KMS-11 (cell line): ENCODE measurements around the gene CD55.

Experiments used
- H2AFZ ChIP-seq: fragments of 200-600 bp; sonication (generic); 2 replicates; pipeline ENCODE4 v1.6.1; 2016; ENCODE audit warnings: antibody characterized with exemption, mixed run types, low read depth
- H3K27ac ChIP-seq: fragments of 200-600 bp; sonication (generic); 2 replicates; pipeline ENCODE4 v1.6.1; 2016; ENCODE audit warnings: mild to moderate bottlenecking, mixed run types
- H3K27me3 ChIP-seq: fragments of 200-600 bp; sonication (generic); 2 replicates; pipeline ENCODE4 v1.6.1; 2017; ENCODE audit warnings: mild to moderate bottlenecking, low read depth, mixed run types, moderate library complexity; ENCODE audit not compliant: insufficient read depth
- H3K36me3 ChIP-seq: fragments of 200-600 bp; sonication (generic); 2 replicates; pipeline ENCODE4 v1.6.1; 2017; ENCODE audit warnings: mild to moderate bottlenecking, mixed run types; ENCODE audit not compliant: insufficient read depth
- H3K4me1 ChIP-seq: fragments of 200-600 bp; sonication (generic); 2 replicates; pipeline ENCODE4 v1.6.1; 2016; ENCODE audit warnings: mild to moderate bottlenecking, low read depth, mixed run types; ENCODE audit not compliant: poor library complexity, severe bottlenecking
- H3K4me2 ChIP-seq: fragments of 200-600 bp; sonication (generic); 2 replicates; pipeline ENCODE4 v1.7.0; 2016; ENCODE audit warnings: mild to moderate bottlenecking, mixed run types
- H3K4me3 ChIP-seq: fragments of 200-600 bp; sonication (generic); IDR thresholded peaks from 2 replicates; pipeline ENCODE4 v1.6.1; 2017; ENCODE audit warnings: low read depth, low read length, mixed read lengths; ENCODE audit not compliant: insufficient read depth
- H3K79me2 ChIP-seq: fragments of 200-600 bp; sonication (generic); 2 replicates; pipeline ENCODE4 v1.6.1; 2016; ENCODE audit warnings: low read depth, mixed run types; ENCODE audit not compliant: insufficient read depth
- H3K9ac ChIP-seq: fragments of 200-600 bp; sonication (generic); 2 replicates; pipeline ENCODE4 v1.6.1; 2016; ENCODE audit warnings: mild to moderate bottlenecking, mixed run types
- H4K20me1 ChIP-seq: fragments of 200-600 bp; sonication (generic); 2 replicates; pipeline ENCODE4 v1.6.1; 2016; ENCODE audit warnings: mild to moderate bottlenecking, mixed run types; ENCODE audit not compliant: insufficient read depth
- TF ChIP-seq, protein P1 (sequence below): fragments of 200-600 bp; sonication (generic); conservative IDR thresholded peaks from 2 replicates; pipeline ENCODE4 v1.6.1; 2017; ENCODE audit warnings: low read depth, mild to moderate bottlenecking, antibody characterized with exemption, low read length, moderate library complexity, mixed read lengths

Gene CD55

GRCh38 chr1:207315435-207315834, 6.0 kb upstream of the CD55 start:
- Histone ChIP-seq H3K9ac (no peak overlapping the region), H3K36me3 (no peaks in the 10 kb centered on the region), H3K4me1 (peaks cover 14% of the 10 kb centered on the region), H3K79me2 (no peaks in the 10 kb centered on the region), H4K20me1 (no peaks in the 10 kb centered on the region), H2AFZ (no peak overlapping the region), H3K4me2 (no peak overlapping the region), H3K4me3 (no peak overlapping the region), H3K27ac (no peak overlapping the region), H3K27me3 (no peaks in the 10 kb centered on the region)
- TF ChIP-seq, protein P1, sequence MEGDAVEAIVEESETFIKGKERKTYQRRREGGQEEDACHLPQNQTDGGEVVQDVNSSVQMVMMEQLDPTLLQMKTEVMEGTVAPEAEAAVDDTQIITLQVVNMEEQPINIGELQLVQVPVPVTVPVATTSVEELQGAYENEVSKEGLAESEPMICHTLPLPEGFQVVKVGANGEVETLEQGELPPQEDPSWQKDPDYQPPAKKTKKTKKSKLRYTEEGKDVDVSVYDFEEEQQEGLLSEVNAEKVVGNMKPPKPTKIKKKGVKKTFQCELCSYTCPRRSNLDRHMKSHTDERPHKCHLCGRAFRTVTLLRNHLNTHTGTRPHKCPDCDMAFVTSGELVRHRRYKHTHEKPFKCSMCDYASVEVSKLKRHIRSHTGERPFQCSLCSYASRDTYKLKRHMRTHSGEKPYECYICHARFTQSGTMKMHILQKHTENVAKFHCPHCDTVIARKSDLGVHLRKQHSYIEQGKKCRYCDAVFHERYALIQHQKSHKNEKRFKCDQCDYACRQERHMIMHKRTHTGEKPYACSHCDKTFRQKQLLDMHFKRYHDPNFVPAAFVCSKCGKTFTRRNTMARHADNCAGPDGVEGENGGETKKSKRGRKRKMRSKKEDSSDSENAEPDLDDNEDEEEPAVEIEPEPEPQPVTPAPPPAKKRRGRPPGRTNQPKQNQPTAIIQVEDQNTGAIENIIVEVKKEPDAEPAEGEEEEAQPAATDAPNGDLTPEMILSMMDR: no peak

- H3K36me3 ChIP-seq: no peaks in the 10 kb centered on the region
- no peak overlapping the region for H3K4me3 ChIP-seq
- no peak overlapping the region for H2AFZ ChIP-seq
- no peaks in the 10 kb centered on the region for H3K79me2 ChIP-seq
- TF ChIP-seq, protein P1: no peak
- H3K9ac ChIP-seq: no peak overlapping the region
- H4K20me1 ChIP-seq: no peaks in the 10 kb centered on the region
- H3K27ac ChIP-seq: no peak overlapping the region
- H3K4me1 ChIP-seq: peaks cover 14% of the 10 kb centered on the region
- H3K4me2 ChIP-seq: peak overlapping the region; percentile 5; the same call in 1 of the 2 replicates
- H3K27me3 ChIP-seq: no peaks in the 10 kb centered on the region
These were observed 5.3 kb upstream of the CD55 start for GRCh38 chr1:207316141-207316540.

DNA sequence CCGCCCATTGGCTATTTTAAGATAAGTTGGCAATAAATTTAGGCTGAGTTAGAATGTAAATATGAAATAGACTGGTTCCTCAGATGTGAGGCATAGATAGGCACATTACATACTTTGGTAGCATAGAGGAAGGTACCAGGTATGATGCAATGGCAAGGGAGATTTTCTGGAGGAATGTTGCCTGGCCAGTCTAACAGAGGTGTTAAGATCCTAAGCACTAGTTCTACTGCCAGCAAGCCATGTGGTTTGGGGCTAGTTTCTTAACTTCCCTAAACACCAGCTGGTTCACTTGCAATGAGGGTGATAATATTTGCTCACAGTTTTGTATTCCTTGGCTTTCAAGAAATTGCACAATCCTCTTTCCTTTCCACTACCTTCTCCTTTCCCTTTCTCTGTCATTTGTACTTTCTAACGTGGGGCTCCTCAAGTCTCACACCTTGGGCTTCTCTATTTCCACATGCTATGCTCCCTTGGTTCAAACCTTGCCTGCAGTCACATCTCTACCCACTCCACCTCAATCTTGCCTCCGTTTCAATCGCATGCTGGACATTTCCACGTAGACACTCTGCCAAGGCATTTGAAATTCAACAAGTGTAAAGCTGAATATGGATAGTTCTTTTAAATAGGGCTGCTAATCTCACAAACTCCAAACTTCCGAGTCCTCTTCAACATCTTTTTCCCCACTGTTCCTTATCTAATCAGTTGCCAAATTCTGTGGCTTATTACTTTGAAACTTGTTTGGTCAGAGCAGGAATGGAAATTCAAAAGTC, 4.7 kb upstream of the CD55 start:
- Histone ChIP-seq H3K27me3 (no peaks in the 10 kb centered on the region), H3K4me1 (peaks cover 14% of the 10 kb centered on the region), H3K79me2 (no peaks in the 10 kb centered on the region), H3K4me2 (peak overlapping the region; percentile 5; the same call in 1 of the 2 replicates), H3K4me3 (no peak overlapping the region), H3K27ac (no peak overlapping the region), H3K36me3 (no peaks in the 10 kb centered on the region), H2AFZ (no peak overlapping the region), H4K20me1 (no peaks in the 10 kb centered on the region), H3K9ac (no peak overlapping the region)
- TF ChIP-seq, protein P1: no peak

GRCh38 chr1:207317561-207317960, 3.9 kb upstream of the CD55 start:
- peaks cover 2% of the 10 kb centered on the region; the same call in 1 of the 2 replicates for H3K79me2 ChIP-seq
- no peak overlapping the region for H2AFZ ChIP-seq
- H3K4me1 ChIP-seq: peaks cover 16% of the 10 kb centered on the region
- no peak overlapping the region for H3K4me2 ChIP-seq
- H3K9ac ChIP-seq: no peak overlapping the region
- H3K36me3 ChIP-seq: no peaks in the 10 kb centered on the region
- H3K4me3 ChIP-seq: no peak overlapping the region
- TF ChIP-seq, protein P1: no peak
- no peaks in the 10 kb centered on the region for H3K27me3 ChIP-seq
- H3K27ac ChIP-seq: no peak overlapping the region
- H4K20me1 ChIP-seq: no peaks in the 10 kb centered on the region
